DOHH2 (cell line): ENCODE results near the gene SPATA33.
"Not testable (repeated sequence)": the region's sequence is repeated elsewhere in the genome, so short reads cannot be mapped to it uniquely, and the experiment has no call there.

ENCODE experiments used
- H3F3A ChIP-seq: fragments of 200-600 bp; sonication (generic), shearing (Covaris generic); 2 replicates; pipeline ENCODE4 v1.6.0; 2016; ENCODE audit warnings: antibody characterized with exemption, mild to moderate bottlenecking; ENCODE audit not compliant: control insufficient read depth, insufficient read depth
- H3K27ac ChIP-seq: fragments of 200-600 bp; sonication (generic); 2 replicates; pipeline ENCODE4 v1.5.1; 2014; ENCODE audit warnings: low read depth, mild to moderate bottlenecking, low read length, moderate library complexity
- H3K27me3 ChIP-seq: fragments of 200-600 bp; sonication (generic); 2 replicates; pipeline ENCODE4 v1.6.1; 2014; ENCODE audit warnings: mild to moderate bottlenecking, low read length, mixed read lengths; ENCODE audit not compliant: control insufficient read depth
- H3K36me3 ChIP-seq: fragments of 200-600 bp; sonication (generic); 2 replicates; pipeline ENCODE4 v1.6.1; 2014; ENCODE audit warnings: mild to moderate bottlenecking, low read length, moderate library complexity, mixed read lengths; ENCODE audit not compliant: control insufficient read depth
- H3K4me1 ChIP-seq: fragments of 200-600 bp; sonication (generic); 2 replicates; pipeline ENCODE4 v1.6.1; 2014; ENCODE audit warnings: mild to moderate bottlenecking, low read length, mixed read lengths; ENCODE audit not compliant: control insufficient read depth
- H3K4me2 ChIP-seq: fragments of 200-600 bp; sonication (generic); 2 replicates; pipeline ENCODE4 v1.6.0; 2014; ENCODE audit warnings: mild to moderate bottlenecking, low read length, moderate library complexity
- H3K4me3 ChIP-seq: fragments of 200-600 bp; sonication (generic); 2 replicates; pipeline ENCODE4 v1.5.1; 2014; ENCODE audit warnings: mild to moderate bottlenecking, low read length, mixed read lengths
- H3K79me2 ChIP-seq: fragments of 200-600 bp; sonication (generic); 2 replicates; pipeline ENCODE4 v1.6.1; 2014; ENCODE audit warnings: mild to moderate bottlenecking, low read length, mixed read lengths; ENCODE audit not compliant: control insufficient read depth
- H3K9me2 ChIP-seq: fragments of 200-600 bp; sonication (generic); replicated peaks from 2 replicates; pipeline ENCODE4 v1.6.1; 2014; ENCODE audit warnings: mild to moderate bottlenecking, low read length, mixed read lengths; ENCODE audit not compliant: control insufficient read depth
- H3K9me3 ChIP-seq: fragments of 200-600 bp; sonication (generic); 2 replicates; pipeline ENCODE4 v1.6.1; 2014; ENCODE audit warnings: antibody characterized with exemption, low read length, mixed read lengths; ENCODE audit not compliant: control insufficient read depth, insufficient read depth
- H4K20me1 ChIP-seq: fragments of 200-600 bp; sonication (generic); 2 replicates; pipeline ENCODE4 v1.6.0; 2014; ENCODE audit warnings: low read depth, mild to moderate bottlenecking, antibody characterized with exemption, low read length, moderate library complexity; ENCODE audit not compliant: control insufficient read depth, insufficient read depth
- EZH2phosphoT487 ChIP-seq: fragments of 200-600 bp; sonication (generic); IDR thresholded peaks from 2 replicates; pipeline ENCODE4 v1.6.1; 2017; ENCODE audit warnings: borderline replicate concordance, mild to moderate bottlenecking, antibody characterized with exemption, low read length, moderate library complexity, mixed read lengths
- TF ChIP-seq, protein P1 (sequence below): fragments of 200-600 bp; sonication (generic); IDR thresholded peaks from one replicate; pipeline ENCODE4 v1.5.1; 2014; ENCODE audit warnings: antibody characterized with exemption, mild to moderate bottlenecking, low read depth, low read length; ENCODE audit not compliant: poor library complexity, severe bottlenecking

SPATA33 gene

DNA sequence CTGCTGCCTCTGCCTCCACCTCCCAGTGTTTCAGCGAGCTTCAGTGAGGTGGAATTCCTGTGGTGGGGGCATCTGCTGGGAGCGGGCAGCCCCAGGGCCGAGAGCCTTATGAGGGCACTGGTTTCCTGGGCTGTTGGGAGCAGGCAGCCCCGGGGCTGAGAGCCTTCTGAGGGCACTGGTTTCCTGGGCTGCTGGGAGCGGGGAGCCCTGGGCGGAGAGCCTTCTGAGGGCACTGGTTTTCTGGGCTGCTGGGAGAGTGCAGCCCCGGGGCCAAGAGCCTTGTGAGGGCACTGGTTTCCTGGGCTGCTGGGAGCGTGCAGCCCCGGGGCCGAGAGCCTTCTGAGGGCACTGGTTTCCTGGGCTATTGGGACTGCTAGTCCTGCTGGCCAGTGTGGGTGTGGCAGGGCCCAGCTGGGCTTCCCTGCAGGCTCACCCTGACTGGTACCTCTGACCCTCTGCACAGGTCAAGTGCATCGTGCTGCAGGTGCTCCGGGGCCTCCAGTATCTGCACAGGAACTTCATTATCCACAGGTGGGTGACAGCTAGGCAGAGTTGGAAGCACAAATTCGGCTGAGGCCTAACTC is 34.4 kb downstream of the SPATA33 start:
- H3F3A ChIP-seq: no peaks in the 10 kb centered on the region
- H3K27ac ChIP-seq: no peak overlapping the region
- peaks cover 87% of the 10 kb centered on the region for H3K36me3 ChIP-seq
- no peaks in the 10 kb centered on the region for H3K9me3 ChIP-seq
- H3K4me2 ChIP-seq: no peak overlapping the region
- no peaks in the 10 kb centered on the region for H3K9me2 ChIP-seq
- H3K79me2 ChIP-seq: peaks cover 25% of the 10 kb centered on the region
- H3K4me3 ChIP-seq: no peak overlapping the region
- peaks cover 30% of the 10 kb centered on the region for H3K4me1 ChIP-seq
- H3K27me3 ChIP-seq: no peaks in the 10 kb centered on the region
- H4K20me1 ChIP-seq: no peaks in the 10 kb centered on the region
- no peak for TF ChIP-seq EZH2phosphoT487
- TF ChIP-seq, protein P1, sequence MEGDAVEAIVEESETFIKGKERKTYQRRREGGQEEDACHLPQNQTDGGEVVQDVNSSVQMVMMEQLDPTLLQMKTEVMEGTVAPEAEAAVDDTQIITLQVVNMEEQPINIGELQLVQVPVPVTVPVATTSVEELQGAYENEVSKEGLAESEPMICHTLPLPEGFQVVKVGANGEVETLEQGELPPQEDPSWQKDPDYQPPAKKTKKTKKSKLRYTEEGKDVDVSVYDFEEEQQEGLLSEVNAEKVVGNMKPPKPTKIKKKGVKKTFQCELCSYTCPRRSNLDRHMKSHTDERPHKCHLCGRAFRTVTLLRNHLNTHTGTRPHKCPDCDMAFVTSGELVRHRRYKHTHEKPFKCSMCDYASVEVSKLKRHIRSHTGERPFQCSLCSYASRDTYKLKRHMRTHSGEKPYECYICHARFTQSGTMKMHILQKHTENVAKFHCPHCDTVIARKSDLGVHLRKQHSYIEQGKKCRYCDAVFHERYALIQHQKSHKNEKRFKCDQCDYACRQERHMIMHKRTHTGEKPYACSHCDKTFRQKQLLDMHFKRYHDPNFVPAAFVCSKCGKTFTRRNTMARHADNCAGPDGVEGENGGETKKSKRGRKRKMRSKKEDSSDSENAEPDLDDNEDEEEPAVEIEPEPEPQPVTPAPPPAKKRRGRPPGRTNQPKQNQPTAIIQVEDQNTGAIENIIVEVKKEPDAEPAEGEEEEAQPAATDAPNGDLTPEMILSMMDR: no peak

DNA sequence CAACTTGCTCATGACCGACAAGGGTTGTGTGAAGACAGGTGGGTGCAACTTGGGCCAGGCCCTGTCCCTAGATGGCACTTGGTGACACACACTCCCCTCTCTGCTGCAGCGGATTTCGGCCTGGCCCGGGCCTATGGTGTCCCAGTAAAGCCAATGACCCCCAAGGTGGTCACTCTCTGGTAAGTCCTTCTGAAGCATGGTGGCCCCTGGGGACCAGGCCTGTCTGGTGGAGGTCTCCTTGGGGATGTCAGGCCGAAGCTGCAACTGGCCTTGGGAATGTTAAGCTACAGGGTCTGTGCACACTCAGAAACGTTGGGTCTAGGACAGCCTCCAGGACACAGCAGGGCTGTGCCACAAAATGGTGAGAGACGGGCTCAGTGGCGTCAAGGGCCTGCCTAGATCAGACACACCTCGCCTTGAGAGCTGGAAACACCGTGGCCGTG is 35.7 kb downstream of the SPATA33 start:
- TF ChIP-seq, protein P1: no peak
- no peak for TF ChIP-seq EZH2phosphoT487
- H3K9me3 ChIP-seq: no peaks in the 10 kb centered on the region
- H3K79me2 ChIP-seq: peaks cover 13% of the 10 kb centered on the region
- H4K20me1 ChIP-seq: no peaks in the 10 kb centered on the region
- H3K27ac ChIP-seq: no peak overlapping the region
- peaks cover 17% of the 10 kb centered on the region for H3K4me1 ChIP-seq
- H3K9me2 ChIP-seq: no peaks in the 10 kb centered on the region
- H3K27me3 ChIP-seq: no peaks in the 10 kb centered on the region
- peaks cover 78% of the 10 kb centered on the region for H3K36me3 ChIP-seq
- H3K4me3 ChIP-seq: no peak overlapping the region
- no peaks in the 10 kb centered on the region for H3F3A ChIP-seq
- no peak overlapping the region for H3K4me2 ChIP-seq

DNA sequence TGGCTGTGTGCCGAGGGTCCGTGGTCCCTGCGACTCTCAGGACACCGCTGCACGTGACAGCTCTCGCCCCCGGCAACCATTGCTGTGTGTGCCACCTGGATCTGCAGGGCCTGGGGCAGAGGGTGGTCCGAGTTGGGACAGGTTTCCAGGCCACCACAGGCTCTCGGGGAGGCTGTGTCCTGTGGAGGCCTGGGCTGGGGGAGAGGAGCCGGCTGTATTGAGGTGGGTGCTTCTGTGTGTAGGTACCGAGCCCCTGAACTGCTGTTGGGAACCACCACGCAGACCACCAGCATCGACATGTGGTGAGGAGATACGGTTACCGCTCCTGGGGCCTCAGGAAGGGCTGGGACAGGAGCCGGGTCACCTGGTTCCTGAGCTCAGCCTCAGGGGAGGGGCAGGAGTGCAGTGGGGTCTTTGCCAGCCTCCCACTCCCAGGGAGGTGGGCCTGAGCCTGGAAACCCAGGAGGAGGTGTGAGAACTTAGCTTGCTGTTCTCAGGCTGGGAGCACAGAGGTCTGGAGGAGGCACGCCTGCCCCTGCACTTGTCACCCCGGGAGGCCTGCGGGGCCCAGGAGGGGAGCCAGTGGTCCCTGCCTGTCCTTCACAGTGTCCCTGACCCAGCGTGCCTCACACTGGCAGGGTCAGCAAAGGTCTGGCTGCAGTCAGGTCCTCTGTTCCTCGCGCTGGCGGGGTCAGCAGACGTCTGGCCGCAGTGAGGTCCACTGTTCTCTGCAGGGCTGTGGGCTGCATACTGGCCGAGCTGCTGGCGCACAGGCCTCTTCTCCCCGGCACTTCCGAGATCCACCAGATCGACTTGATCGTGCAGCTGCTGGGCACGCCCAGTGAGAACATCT is 36.5 kb downstream of the SPATA33 start:
- peaks cover 3% of the 10 kb centered on the region; the same call in 1 of the 2 replicates for H3F3A ChIP-seq
- peaks cover 70% of the 10 kb centered on the region for H3K36me3 ChIP-seq
- no peak for TF ChIP-seq EZH2phosphoT487
- TF ChIP-seq, protein P1: no peak
- no peaks in the 10 kb centered on the region for H3K9me3 ChIP-seq
- no peaks in the 10 kb centered on the region for H3K27me3 ChIP-seq
- no peaks in the 10 kb centered on the region; the same call in 1 of the 2 replicates for H4K20me1 ChIP-seq
- H3K4me2 ChIP-seq: no peak overlapping the region
- no peak overlapping the region for H3K27ac ChIP-seq
- H3K4me1 ChIP-seq: peaks cover 15% of the 10 kb centered on the region
- peaks cover 4% of the 10 kb centered on the region for H3K79me2 ChIP-seq
- no peaks in the 10 kb centered on the region for H3K9me2 ChIP-seq
- no peak overlapping the region for H3K4me3 ChIP-seq

DNA sequence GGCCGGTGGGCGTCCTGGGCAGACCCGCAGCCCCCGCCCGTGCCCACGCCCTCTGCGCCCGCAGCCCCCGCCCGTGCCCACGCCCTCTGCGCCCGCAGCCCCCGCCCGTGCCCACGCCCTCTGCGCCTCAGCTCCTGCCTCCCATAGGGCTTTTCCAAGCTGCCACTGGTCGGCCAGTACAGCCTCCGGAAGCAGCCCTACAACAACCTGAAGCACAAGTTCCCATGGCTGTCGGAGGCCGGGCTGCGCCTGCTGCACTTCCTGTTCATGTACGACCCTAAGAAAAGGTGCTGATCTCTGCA is 37.1 kb downstream of the SPATA33 start:
- Histone ChIP-seq H3K4me1 (peaks cover 16% of the 10 kb centered on the region), H3K36me3 (peaks cover 65% of the 10 kb centered on the region)
- H3K27ac ChIP-seq, H3K9me3 ChIP-seq, H3K79me2 ChIP-seq, H3K9me2 ChIP-seq, H3F3A ChIP-seq, H3K27me3 ChIP-seq, H4K20me1 ChIP-seq, H3K4me3 ChIP-seq, H3K4me2 ChIP-seq: not testable (repeated sequence)
